Measurements from ENCODE around the gene SWI5. TPM values are rescaled to one million over a fixed set of nuclear protein-coding genes. Genes with fewer than 3 reads are reported as not detected.

Gene SWI5
- total RNA-seq, 3 donors from 2014 or later (not counting 1 experiment from before 2014, with no cell fraction given) = 6.3 to 9.3 (median 8.4) TPM

- H3K4me3 Mint-ChIP-seq = no peak overlapping the region
- no peak overlapping the region for H3K27ac ChIP-seq (ENCODE audit: low read length)
- no peak for ATAC-seq
- no peaks in the 10 kb centered on the region for H3K4me1 Mint-ChIP-seq
- H3K27me3 Mint-ChIP-seq (ENCODE audit: low read depth in 2 of 2) = no peaks in the 10 kb centered on the region
- H3K9me3 ChIP-seq (ENCODE audit: control insufficient read depth, insufficient read depth, low read length) = no peaks in the 10 kb centered on the region
- no peaks in the 10 kb centered on the region for H3K36me3 Mint-ChIP-seq
- intact Hi-C loops (cut with micrococcal nuclease) = no loop called here
- no peak overlapping the region for H3K27ac Mint-ChIP-seq
- H3K36me3 ChIP-seq (ENCODE audit: control insufficient read depth, insufficient read depth, low read length) = peaks cover 43% of the 10 kb centered on the region
- H3K4me3 ChIP-seq (ENCODE audit: low read length) = no peak overlapping the region
- H3K27me3 ChIP-seq (ENCODE audit: control insufficient read depth, insufficient read depth, low read length) = no peaks in the 10 kb centered on the region
- no peak for DNase-seq
- no peak for TF ChIP-seq CTCF (IDR thresholded peaks at IDR 0.05)
- 97% methylated on average over 3 of the region's 4 CpGs for WGBS (ENCODE audit: insufficient coverage)
- H3K4me1 ChIP-seq (ENCODE audit: control insufficient read depth, insufficient read depth, low read length) = no peaks in the 10 kb centered on the region
- H3K9me3 Mint-ChIP-seq = no peaks in the 10 kb centered on the region
These were observed 38.6 kb downstream of the SWI5 start for GRCh38 chr9:128314697-128315096.

GRCh38 chr9:128316421-128316820 is 40.3 kb downstream of the SWI5 start:
- Mint-ChIP-seq H3K9me3 (no peaks in the 10 kb centered on the region), H3K4me1 (no peaks in the 10 kb centered on the region), H3K4me3 (no peak overlapping the region), H3K27me3 (ENCODE audit: low read depth in 2 of 2) (no peaks in the 10 kb centered on the region), H3K36me3 (no peaks in the 10 kb centered on the region), H3K27ac (no peak overlapping the region)
- ATAC-seq (no peak), DNase-seq (no peak)
- intact Hi-C loops (cut with micrococcal nuclease) = no loop called here
- Histone ChIP-seq H3K36me3 (ENCODE audit: control insufficient read depth, insufficient read depth, low read length) (peaks cover 32% of the 10 kb centered on the region), H3K4me1 (ENCODE audit: control insufficient read depth, insufficient read depth, low read length) (peaks cover 3% of the 10 kb centered on the region), H3K27ac (ENCODE audit: low read length) (no peak overlapping the region), H3K4me3 (ENCODE audit: low read length) (no peak overlapping the region), H3K9me3 (ENCODE audit: control insufficient read depth, insufficient read depth, low read length) (no peaks in the 10 kb centered on the region), H3K27me3 (ENCODE audit: control insufficient read depth, insufficient read depth, low read length) (no peaks in the 10 kb centered on the region)
- TF ChIP-seq CTCF (IDR thresholded peaks at IDR 0.05) = no peak
- WGBS (ENCODE audit: insufficient coverage) = 89% methylated on average over 8 of the region's 9 CpGs

- Mint-ChIP-seq H3K9me3 (no peaks in the 10 kb centered on the region), H3K4me3 (no peak overlapping the region), H3K27ac (no peak overlapping the region), H3K36me3 (no peaks in the 10 kb centered on the region), H3K4me1 (peaks cover 11 to 12% of the 10 kb centered on the region in 2 donors), H3K27me3 (ENCODE audit: low read depth in 2 of 2) (no peaks in the 10 kb centered on the region)
- Histone ChIP-seq H3K9me3 (ENCODE audit: control insufficient read depth, insufficient read depth, low read length) (no peaks in the 10 kb centered on the region), H3K27me3 (ENCODE audit: control insufficient read depth, insufficient read depth, low read length) (no peaks in the 10 kb centered on the region), H3K36me3 (ENCODE audit: control insufficient read depth, insufficient read depth, low read length) (peaks cover 31% of the 10 kb centered on the region), H3K4me1 (ENCODE audit: control insufficient read depth, insufficient read depth, low read length) (peaks cover 11% of the 10 kb centered on the region), H3K27ac (ENCODE audit: low read length) (no peak overlapping the region), H3K4me3 (ENCODE audit: low read length) (no peak overlapping the region)
- 75% methylated on average over 2 of the region's 2 CpGs for WGBS (ENCODE audit: insufficient coverage)
- DNase-seq (no peak), ATAC-seq (no peak)
- no peak for TF ChIP-seq CTCF (IDR thresholded peaks at IDR 0.05)
- intact Hi-C loops (cut with micrococcal nuclease) = no loop called here
These were observed 41.6 kb downstream of the SWI5 start for GRCh38 chr9:128317629-128318028.

GRCh38 chr9:128321343-128321742 is 45.3 kb downstream of the SWI5 start:
- no peak overlapping the region for H3K27ac ChIP-seq (ENCODE audit: low read length)
- intact Hi-C loops (cut with micrococcal nuclease) = loop anchor here (5.0 to 10.0 kb wide), 2 partner anchors 44 to 127 kb away; partner anchors contain the start of genes CIZ1, GOLGA2 and SWI5
- no peaks in the 10 kb centered on the region for H3K27me3 Mint-ChIP-seq (ENCODE audit: low read depth in 2 of 2)
- DNase-seq (no peak), ATAC-seq (no peak)
- TF ChIP-seq CTCF (IDR thresholded peaks at IDR 0.05) = no peak
- H3K36me3 ChIP-seq (ENCODE audit: control insufficient read depth, insufficient read depth, low read length) = peaks cover 15% of the 10 kb centered on the region
- peaks cover 28% of the 10 kb centered on the region for H3K4me1 ChIP-seq (ENCODE audit: control insufficient read depth, insufficient read depth, low read length)
- peak overlapping the region; percentile 95 for H3K4me3 Mint-ChIP-seq
- H3K9me3 Mint-ChIP-seq = no peaks in the 10 kb centered on the region
- WGBS (ENCODE audit: insufficient coverage) = 93% methylated on average over 4 of the region's 7 CpGs
- no peaks in the 10 kb centered on the region for H3K9me3 ChIP-seq (ENCODE audit: control insufficient read depth, insufficient read depth, low read length)
- no peak overlapping the region for H3K4me3 ChIP-seq (ENCODE audit: low read length)
- peaks cover 19 to 20% of the 10 kb centered on the region in 2 donors for H3K4me1 Mint-ChIP-seq
- H3K27ac Mint-ChIP-seq = peak overlapping the region; percentile 94 to 95
- no peaks in the 10 kb centered on the region for H3K36me3 Mint-ChIP-seq
- no peaks in the 10 kb centered on the region for H3K27me3 ChIP-seq (ENCODE audit: control insufficient read depth, insufficient read depth, low read length)

All from natural killer cell (primary cell).